SW480 (cell line): ENCODE results near the gene AK5.

Source experiments
- DNase-seq: peaks from one replicate; pipeline ENCODE4 v3.0.0-alpha.2; 2016; ENCODE audit warnings: low spot score

Gene AK5

GRCh38 chr1:77542813-77543420 lies 261.1 kb downstream of the AK5 start:
- no peak for DNase-seq

DNA sequence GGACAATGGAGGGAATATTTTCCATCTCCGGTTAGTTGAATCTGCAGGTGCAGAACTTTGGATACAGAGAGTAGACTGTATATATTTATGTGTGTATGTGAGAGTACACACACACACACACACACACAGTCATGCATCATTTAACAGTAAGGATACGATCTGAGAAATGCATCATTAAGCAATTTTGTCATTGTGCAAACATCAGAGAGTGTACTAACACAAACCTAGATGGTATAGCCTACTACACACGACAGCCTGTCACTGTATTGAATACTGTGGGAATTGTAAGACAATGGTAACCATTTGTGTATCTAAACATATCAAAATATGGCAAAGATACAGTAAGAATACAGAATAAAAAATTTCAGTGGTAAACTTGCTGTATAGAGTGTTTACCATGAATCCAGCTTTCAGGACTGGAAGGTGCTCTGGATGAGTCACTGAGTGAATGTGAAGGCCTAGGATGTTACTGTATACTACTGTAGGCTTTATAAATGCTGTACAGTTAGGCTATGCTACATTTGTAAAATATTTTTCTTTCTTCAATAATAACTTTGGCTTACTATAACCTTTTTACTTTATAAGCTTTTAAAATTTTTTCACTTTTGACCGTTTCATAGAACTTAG lies 262.1 kb downstream of the AK5 start:
- no peak for DNase-seq

DNA sequence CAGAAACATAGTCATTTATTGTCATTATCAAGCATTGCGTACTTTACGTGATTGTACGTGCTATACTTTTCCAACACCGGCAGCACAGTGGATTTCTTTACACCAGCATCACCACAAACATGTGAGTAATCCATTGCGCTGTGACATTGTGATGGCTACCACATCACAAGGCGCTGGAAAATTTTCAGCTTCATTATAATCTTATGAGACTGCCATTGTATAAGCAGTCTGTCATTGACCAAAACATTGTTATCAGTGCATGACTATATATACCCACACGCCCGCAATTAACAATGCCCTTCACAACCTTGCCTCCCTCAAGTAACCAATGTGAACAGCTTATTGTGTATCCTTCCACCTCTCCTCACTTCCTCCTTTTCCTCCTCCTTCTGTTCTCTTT lies 263.0 kb downstream of the AK5 start:
- DNase-seq, result no peak

DNA sequence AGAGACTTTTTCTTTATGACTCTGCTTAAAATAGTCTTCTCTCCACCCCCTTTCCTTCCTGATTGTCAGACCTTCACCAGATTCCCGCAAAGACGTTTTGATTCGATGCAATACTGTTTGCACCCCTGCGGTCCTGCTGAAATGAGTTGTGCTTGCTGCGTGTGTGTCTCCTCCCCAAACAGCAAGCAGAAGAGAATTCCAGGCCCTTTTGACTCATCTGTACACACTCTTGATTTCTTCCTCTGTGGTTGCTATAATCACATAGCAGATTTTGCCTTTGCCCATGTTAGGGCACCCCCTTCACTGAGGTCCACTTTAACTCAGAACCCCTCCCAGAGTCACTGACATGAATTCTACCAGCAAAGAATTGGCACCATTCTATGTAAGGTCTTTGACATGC lies 264.2 kb downstream of the AK5 start:
- DNase-seq, result no peak

- no peak for DNase-seq
Measured at GRCh38 chr1:77546890-77547289, 265.1 kb downstream of the AK5 start.

GRCh38 chr1:77548285-77548684 lies 266.5 kb downstream of the AK5 start:
- DNase-seq, result no peak

- DNase-seq, result no peak
Measured at GRCh38 chr1:77550135-77550534, 268.3 kb downstream of the AK5 start.

GRCh38 chr1:77552626-77553025 lies 270.8 kb downstream of the AK5 start:
- no peak for DNase-seq

- DNase-seq, result no peak
Measured at GRCh38 chr1:77553568-77554291, 271.9 kb downstream of the AK5 start.

GRCh38 chr1:77556045-77556444 lies 274.2 kb downstream of the AK5 start:
- DNase-seq, result no peak

GRCh38 chr1:77557053-77557452 lies 275.2 kb downstream of the AK5 start:
- DNase-seq, result no peak

GRCh38 chr1:77558591-77559164 lies 276.9 kb downstream of the AK5 start:
- DNase-seq, result no peak

DNA sequence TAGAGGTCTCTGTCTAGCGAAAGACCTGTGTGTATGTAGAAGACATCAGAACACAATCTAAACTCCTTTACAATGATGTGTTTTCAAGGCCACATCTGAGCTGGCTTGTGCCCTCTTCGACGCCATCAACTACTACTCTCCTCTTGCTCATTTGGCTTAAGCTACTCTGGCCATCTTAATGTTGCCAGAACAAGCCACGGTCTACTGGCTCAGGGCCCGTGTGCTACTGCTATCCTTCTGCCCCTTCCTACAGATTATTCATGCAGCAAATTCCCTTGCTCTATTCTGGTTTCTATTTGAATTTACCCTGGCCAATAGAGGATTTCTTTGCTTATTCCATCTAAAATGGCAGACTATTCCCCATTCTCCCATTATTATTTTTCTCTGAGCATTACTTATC lies 278.9 kb downstream of the AK5 start:
- DNase-seq, result no peak

- DNase-seq, result no peak
Measured at GRCh38 chr1:77562596-77563150, 280.9 kb downstream of the AK5 start.

GRCh38 chr1:77565321-77565720 lies 283.5 kb downstream of the AK5 start:
- DNase-seq, result no peak

- DNase-seq, result no peak
Measured at GRCh38 chr1:77571642-77572041, 289.8 kb downstream of the AK5 start.

DNA sequence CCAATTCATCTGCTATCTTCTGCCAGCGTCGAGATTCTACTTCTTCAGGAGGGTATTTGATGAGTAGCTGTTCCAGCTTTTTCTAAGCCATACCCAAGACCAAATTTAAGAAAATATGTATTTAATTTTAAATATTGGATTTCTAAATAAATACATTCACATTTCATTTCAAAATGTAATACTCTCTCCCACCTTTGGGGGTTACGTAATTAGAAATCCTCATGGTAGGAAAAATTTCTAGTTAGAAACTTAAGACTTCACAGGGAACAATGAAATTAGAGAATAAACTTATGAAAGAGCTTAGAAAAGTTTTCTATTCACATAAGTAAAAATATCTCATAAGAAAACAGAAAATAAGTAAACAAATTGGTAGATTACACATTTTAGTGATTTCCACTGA lies 297.7 kb downstream of the AK5 start:
- no peak for DNase-seq

DNA sequence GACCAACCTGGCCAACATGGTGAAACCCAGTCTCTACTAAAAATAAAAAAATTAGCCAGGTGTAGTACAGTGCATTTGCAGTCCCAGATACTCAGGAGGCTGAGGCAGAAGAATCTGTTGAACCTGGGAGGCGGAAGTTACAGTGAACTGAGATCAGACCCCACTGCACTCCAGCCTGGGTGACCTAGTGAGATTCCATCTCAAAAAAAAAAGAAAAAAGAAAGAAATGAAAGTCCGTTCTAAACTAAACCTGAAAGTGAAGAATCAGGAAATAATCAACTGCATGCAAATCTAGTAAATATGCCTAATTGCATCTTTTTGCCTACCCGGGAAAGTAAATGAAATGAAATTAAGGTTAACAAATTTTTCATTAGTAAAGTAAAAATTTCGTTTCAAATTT lies 301.1 kb downstream of the AK5 start:
- DNase-seq, result no peak

DNA sequence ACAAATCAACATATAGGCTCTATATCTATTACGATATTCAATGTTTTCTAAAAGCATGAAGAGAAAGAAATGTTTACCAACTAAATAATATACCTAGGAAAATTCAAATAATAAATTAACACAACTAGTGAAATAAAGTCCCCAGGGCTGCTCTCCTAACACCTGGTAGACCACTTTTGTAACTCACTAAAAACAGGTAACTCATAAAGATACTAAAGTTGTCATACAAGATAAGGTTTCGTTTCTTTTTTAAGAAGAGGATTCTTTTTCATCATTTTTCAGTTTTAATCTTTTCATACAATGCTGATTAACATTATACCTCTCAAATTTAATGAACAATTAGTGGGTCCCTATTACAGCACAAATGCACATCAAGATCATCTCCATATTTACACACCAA lies 301.7 kb downstream of the AK5 start:
- DNase-seq, result no peak

- DNase-seq, result no peak
Measured at GRCh38 chr1:77584884-77585283, 303.1 kb downstream of the AK5 start.

DNA sequence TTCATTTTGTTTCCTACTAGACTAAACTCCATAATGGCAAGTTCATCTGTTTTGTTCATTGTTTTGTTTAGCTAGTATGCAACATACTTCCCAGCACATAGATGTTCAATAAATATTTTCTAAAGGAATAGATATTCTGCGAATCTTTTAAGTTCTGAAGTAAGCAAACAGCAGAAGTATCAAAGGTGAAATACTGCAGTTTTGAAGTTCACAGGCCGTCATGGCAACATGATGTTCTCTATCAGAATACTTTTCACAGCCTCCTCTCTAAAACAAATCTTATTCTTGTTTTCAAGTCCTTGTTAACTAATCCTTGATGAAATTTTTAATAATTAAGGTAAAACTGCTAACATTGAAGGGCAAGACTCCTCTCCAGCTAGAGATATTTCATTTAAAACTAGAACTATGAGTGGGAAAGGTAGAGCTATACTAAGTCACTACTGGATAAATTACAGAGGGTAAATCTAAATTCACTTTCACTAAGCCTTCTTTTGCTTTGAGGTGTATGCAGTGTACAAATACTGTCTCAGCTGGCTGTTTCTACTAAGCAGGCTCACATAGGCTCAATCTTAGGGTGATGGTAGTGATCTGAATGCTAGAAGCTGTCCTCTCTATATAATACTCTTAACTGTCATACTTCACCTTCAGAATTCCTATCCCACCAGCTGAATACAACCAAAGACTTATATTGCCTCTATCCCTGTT lies 303.9 kb downstream of the AK5 start:
- DNase-seq, result no peak

DNA sequence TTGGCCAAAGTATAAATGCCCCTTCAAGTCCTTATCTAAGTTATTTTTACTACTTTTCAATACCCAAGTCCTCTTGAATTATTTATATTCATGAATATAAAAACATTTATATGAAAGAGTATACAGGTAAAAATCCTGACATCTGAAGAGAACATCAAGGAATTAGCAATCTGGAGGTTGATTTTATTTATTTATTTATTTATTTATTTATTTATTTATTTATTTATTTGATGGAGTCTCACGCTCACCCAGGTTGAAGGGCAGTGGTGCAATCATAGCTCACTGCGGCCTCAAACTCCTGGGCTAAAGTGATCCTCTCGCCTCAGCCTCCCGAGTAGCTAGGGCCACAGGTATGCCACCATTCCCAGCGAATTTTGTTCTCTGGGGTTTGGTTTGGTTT lies 307.4 kb downstream of the AK5 start:
- no peak for DNase-seq
